ENCODE measurements around the gene USE1. TPM values are rescaled to one million over a fixed set of nuclear protein-coding genes. Genes with fewer than 3 reads are reported as not detected.

Gene USE1
- polyA plus RNA-seq, 1 experiment, result 21.1 TPM

DNA sequence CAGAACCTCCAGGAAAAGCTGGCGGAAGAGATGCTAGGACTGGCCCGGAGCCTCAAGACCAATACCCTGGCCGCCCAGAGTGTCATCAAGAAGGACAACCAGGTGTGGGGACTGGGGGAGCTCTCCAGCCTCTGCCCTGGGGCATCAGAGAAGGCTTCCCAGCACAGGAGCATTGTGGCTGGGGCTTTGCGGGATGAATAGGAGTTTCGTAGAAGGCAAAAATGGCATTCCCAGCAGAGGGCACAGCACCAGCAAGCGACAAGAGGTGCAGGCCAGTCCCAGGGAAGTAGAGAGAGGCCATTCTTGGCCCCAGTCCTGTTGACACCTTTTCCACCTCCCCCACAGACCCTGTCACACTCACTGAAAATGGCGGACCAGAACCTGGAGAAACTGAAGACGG, 4.1 kb downstream of the USE1 start:
- no peaks in the 10 kb centered on the region for H3K9me3 ChIP-seq (ENCODE audit: control insufficient read depth, insufficient read depth, low read length)
- CTCF ChIA-PET, result no interaction called here
- DNase-seq (ENCODE audit: low read depth, low spot score), result no peak
- no peak overlapping the region for H3K27ac ChIP-seq (ENCODE audit: low read depth, low read length)
- POLR2A ChIA-PET, result no interaction called here
- H3K27me3 ChIP-seq (ENCODE audit: control insufficient read depth, insufficient read depth, low read length), result no peaks in the 10 kb centered on the region
- no peak overlapping the region for H3K4me3 ChIP-seq (ENCODE audit: low read depth, low read length)
- TF ChIP-seq, protein P1, sequence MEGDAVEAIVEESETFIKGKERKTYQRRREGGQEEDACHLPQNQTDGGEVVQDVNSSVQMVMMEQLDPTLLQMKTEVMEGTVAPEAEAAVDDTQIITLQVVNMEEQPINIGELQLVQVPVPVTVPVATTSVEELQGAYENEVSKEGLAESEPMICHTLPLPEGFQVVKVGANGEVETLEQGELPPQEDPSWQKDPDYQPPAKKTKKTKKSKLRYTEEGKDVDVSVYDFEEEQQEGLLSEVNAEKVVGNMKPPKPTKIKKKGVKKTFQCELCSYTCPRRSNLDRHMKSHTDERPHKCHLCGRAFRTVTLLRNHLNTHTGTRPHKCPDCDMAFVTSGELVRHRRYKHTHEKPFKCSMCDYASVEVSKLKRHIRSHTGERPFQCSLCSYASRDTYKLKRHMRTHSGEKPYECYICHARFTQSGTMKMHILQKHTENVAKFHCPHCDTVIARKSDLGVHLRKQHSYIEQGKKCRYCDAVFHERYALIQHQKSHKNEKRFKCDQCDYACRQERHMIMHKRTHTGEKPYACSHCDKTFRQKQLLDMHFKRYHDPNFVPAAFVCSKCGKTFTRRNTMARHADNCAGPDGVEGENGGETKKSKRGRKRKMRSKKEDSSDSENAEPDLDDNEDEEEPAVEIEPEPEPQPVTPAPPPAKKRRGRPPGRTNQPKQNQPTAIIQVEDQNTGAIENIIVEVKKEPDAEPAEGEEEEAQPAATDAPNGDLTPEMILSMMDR (IDR thresholded peaks at IDR 0.05; ENCODE audit: low read depth, low read length), result no peak

DNA sequence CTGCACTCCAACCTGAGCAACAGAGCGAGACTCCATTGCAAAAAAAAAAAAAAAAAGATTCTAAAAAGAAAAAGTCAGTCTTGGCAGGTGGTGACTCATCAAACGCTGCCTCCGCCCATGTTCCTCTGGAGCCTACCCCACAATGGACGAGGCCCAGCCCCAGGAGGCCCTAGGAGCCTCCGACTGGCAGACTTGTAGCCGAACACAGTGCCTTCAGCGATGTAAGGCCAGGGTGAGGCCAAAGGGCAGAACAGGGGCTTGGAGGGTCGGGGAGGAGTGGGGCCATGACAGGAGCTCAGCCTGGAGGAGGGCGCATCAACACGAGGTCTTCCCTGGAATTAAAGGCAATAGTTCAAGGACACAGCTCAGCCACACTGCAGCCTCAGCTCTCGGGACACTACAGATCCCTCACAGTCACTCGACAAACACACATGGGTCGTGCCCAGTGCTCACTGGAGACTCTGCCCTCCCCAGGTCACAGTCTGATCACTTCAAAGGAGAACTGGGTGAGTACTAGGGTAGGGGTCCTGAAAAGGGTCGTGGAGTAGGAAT, 5.1 kb downstream of the USE1 start:
- CTCF ChIA-PET, result no interaction called here
- H3K4me3 ChIP-seq (ENCODE audit: low read depth, low read length), result no peak overlapping the region
- TF ChIP-seq, protein P1 (IDR thresholded peaks at IDR 0.05; ENCODE audit: low read depth, low read length), result no peak
- no peak for DNase-seq (ENCODE audit: low read depth, low spot score)
- no peak overlapping the region for H3K27ac ChIP-seq (ENCODE audit: low read depth, low read length)
- POLR2A ChIA-PET, result no interaction called here
- no peaks in the 10 kb centered on the region for H3K9me3 ChIP-seq (ENCODE audit: control insufficient read depth, insufficient read depth, low read length)
- H3K27me3 ChIP-seq (ENCODE audit: control insufficient read depth, insufficient read depth, low read length), result no peaks in the 10 kb centered on the region

DNA sequence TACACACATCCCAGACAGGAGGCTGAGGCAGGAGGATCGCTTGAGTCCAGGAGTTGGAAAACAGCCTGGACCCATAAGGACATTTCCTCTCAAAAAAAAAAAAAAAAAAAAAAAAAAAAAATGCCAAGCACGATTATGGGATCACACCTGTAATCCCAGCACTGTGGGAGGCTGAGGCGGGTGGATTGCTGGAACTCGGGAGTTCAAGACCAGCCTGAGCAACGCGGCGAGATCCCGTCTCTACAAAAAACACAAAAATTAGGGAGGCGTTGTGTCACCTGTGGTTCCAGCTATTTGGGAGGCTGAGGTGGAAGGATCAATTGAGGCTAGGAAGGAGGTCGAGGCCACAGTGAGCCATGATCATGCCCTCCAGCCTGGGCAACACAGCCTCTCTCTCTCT, 9.9 kb downstream of the USE1 start:
- no peak overlapping the region for H3K4me3 ChIP-seq (ENCODE audit: low read depth, low read length)
- TF ChIP-seq, protein P1 (IDR thresholded peaks at IDR 0.05; ENCODE audit: low read depth, low read length), result no peak
- ChIA-PET CTCF (no interaction called here), POLR2A (interaction anchor here (0.6 kb wide), 2 partner anchors 9 to 125 kb away, joined by 4 to 6 read pairs; no protein-coding TSS in a partner anchor)
- no peaks in the 10 kb centered on the region for H3K27me3 ChIP-seq (ENCODE audit: control insufficient read depth, insufficient read depth, low read length)
- H3K27ac ChIP-seq (ENCODE audit: low read depth, low read length), result no peak overlapping the region
- H3K9me3 ChIP-seq (ENCODE audit: control insufficient read depth, insufficient read depth, low read length), result no peaks in the 10 kb centered on the region; the same call in 1 of the 2 replicates
- DNase-seq (ENCODE audit: low read depth, low spot score), result no peak

DNA sequence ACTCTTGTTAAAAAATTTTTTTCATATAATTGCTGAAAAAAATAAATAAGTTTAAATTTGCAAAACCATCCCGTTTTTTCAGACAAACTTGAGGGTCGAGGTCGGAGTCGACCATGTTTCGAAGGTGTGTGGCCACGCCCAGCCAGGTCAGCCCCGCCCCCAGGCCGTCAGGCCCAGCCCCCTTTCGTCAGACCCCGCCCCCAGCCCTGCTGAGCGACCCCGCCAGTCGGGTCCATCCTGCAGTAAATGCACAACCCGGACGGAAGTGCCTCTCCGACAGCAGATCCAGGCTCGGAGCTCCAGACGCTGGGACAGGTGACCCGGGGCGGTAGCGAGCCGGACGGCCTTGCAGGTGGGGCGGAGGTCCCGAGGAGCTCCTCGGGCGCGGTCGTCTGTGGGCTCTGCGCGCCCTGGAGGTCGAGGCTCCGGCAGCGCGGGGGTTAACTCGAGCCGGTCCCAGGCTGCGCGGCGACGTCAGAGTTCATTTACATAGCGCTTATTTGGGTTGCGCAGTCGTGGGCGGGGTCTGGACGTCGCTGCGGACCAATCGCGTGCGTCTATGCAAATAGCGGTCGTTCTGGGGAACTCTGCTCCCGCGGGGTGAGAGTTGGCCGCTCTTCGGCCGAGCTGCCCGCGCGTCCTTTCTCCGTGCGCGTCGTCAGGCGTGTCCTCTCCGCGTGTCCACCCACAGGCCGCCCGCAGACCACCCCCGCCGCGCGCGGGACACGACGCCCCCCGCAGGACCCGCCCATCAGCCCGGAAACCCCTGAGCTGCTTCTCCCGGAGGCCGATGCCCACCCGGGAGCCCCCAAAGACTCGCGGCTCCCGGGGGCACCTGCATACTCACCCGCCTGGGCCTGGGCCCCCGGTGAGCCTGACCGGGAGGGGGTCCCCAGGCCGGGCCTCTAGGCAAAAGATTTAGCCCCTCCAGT, 11.1 kb downstream of the USE1 start, which contains the start of gene OCEL1:
TSS of gene OCEL1 (plus strand) at position 225 of the 932 bp plus-strand sequence. CDS start at position 247, 22 bp downstream.
- DNase-seq (ENCODE audit: low read depth, low spot score), result peak; percentile 92
- CTCF ChIA-PET, result interaction anchor here (1.0 kb wide), 1 partner anchor 34 kb away, joined by 3 read pairs; no protein-coding TSS in a partner anchor
- H3K27ac ChIP-seq (ENCODE audit: low read depth, low read length), result peak within 1 kb of the TSS; percentile 47
- no peaks in the 10 kb centered on the region; the same call in 1 of the 2 replicates for H3K9me3 ChIP-seq (ENCODE audit: control insufficient read depth, insufficient read depth, low read length)
- TF ChIP-seq, protein P1 (IDR thresholded peaks at IDR 0.05; ENCODE audit: low read depth, low read length), result no peak
- POLR2A ChIA-PET, result interaction anchor here (0.6 to 2.2 kb wide), 7 partner anchors 10 to 177 kb away, joined by 3 to 14 read pairs (median 6); partner anchors contain the start of genes BABAM1 and USE1
- no peaks in the 10 kb centered on the region for H3K27me3 ChIP-seq (ENCODE audit: control insufficient read depth, insufficient read depth, low read length)
- peak within 1 kb of the TSS; percentile 82 for H3K4me3 ChIP-seq (ENCODE audit: low read depth, low read length)

Data from AG04450 (cell line).